HG03439 (cell line): ENCODE data around the gene REEP5.
"Not testable (repeated sequence)": the region's sequence is repeated elsewhere in the genome, so short reads cannot be mapped to it uniquely, and the experiment has no call there.

ENCODE experiments used
- ATAC-seq: cut with Tn5 transposase; IDR thresholded peaks from one replicate; pipeline ENCODE4 v1.9.1; 2021; ENCODE audit warnings: mild to moderate bottlenecking, moderate library complexity; ENCODE audit not compliant: unreplicated experiment

Gene REEP5

GRCh38 chr5:112892776-112893175 lies 29.3 kb downstream of the REEP5 start:
- no peak for ATAC-seq

GRCh38 chr5:112892066-112892465 lies 30.0 kb downstream of the REEP5 start:
- ATAC-seq: not testable (repeated sequence)

GRCh38 chr5:112886975-112887374 lies 35.1 kb downstream of the REEP5 start:
- ATAC-seq: no peak

DNA sequence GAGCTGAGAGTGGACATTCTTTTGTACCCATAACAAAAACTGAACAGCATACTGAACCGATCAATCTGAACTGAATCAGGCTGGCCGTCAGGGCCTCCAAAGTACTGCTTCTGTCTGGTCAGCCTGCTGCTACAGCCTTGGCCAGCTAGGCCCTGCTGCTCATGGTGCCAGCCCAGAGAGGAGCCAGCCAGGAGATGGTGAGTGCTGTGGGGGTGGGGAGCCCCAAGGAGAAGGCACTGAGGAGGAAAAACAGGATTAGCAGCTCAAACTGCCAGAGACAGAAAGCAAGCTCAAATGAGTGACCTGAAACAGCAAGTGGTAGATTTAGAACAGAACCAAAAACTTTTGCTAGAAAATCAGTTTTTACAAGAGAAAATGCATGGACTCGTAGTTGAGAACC lies 37.0 kb downstream of the REEP5 start:
- no peak for ATAC-seq

DNA sequence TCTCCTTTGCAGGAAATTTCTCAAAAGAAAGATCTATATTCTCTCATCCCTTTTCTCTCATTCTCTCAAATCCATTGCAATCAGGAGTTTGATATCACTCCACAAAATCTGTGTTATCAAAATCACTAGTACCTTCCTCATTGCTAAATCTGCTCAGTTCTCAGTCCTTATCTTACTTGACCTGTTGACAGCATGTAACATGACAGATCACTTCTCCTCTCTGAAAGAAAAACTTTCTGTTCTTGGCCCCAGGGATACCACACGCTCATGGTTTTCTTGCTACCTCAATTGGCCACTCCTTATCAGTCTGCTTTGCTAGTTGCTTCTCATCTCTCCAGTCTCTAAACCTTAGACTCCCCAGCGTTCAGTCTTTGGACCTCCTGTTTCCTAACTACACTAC lies 38.8 kb downstream of the REEP5 start:
- no peak for ATAC-seq

- ATAC-seq: no peak
Measured at GRCh38 chr5:112880219-112880964, 41.6 kb downstream of the REEP5 start.

GRCh38 chr5:112878760-112879159 lies 43.3 kb downstream of the REEP5 start:
- no peak for ATAC-seq

DNA sequence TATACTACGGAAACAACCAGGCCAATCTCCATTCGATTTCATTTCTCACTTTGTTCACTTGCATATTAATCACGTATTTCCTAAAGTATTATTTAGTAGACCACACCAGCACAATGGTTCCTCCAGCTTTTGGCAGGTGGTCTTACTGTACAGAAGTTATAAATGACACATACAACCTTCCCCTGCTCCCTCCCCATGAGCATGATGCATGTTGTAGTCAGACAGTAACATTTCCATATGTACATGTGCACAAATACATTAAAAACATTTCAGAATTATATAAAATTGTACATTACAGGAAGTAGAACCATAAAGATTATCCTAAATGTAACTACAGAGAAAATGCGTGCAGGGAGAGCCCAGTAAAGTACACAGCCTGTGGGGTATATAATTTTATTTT lies 43.9 kb downstream of the REEP5 start:
- ATAC-seq: no peak

DNA sequence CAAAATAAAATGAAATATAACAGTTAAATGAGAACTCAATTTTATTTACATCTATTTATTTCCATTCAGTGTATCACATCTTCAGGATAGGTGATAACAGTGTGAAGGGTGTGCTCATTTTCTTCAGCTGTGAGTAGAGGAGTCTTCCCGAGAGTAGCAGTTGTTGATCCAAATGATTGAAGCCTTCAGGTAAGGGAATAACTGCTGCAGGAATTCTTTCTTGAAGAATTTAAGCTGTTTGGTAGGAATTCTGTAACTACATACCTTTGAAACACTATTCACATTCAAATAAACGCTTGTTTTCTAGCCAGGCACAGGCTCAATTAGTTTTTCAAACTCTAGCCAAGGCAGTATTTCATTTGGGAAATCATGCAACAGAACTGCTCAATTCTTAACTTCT lies 45.7 kb downstream of the REEP5 start:
- ATAC-seq: no peak

DNA sequence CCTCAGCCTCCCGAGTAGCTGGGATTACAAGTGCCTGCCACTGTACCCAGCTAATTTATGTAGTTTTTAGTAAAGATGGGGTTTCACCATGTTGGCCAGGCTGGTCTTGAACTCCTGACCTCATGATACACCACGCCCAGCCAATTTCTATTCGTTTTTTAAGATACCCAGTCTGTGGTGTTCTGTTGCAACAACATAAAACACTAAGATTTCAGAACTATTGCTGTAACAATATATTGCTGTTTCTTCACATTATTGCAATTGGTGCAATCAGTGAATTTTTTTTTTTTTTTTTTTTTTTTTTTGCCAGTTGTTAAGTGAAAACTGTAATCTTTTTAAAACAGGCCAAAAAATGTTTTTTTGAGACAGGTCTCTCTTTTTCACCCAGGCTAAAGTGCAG lies 51.1 kb downstream of the REEP5 start:
- no peak for ATAC-seq

- peak; percentile 65 for ATAC-seq
Measured at GRCh38 chr5:112869948-112870347, 52.1 kb downstream of the REEP5 start.

DNA sequence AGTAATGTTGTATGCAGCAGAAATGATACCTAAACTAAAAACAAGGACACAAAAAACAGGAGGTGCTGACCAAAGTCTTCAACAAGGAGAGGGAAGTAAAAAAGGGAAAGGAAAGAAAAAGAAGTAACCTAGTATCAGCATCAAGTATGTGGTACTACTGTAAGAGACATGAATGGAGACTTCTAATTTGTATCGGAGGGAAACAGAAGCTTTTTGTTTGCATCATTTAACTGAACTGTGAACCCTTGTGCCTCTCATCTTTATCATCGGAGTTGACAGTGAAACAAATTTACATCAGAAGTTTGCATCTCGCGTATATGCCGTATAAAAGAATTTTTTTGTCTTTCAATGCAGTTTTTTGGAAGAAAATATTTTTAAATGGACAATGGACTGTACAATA lies 54.6 kb downstream of the REEP5 start:
- no peak for ATAC-seq

DNA sequence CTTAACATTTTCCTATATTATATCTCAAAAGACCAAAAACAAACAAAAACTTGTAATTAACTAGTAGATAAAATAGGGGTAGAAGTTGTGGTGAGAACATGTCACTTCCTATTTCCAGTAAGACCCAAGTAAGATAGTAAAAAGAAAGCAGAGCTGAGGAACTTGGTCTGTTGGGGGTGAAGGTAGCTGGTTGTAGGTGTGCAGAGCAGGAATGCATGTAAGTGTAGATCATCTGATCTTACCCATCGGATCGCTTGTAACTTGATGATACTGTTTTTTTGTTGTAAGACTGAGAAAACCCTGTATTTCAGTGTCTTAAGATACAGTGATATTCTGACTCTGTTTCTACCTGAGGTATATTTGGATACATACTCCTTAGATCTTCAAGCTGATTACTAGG lies 55.3 kb downstream of the REEP5 start:
- ATAC-seq: no peak

- ATAC-seq: no peak
Measured at GRCh38 chr5:112865128-112865527, 56.9 kb downstream of the REEP5 start.

GRCh38 chr5:112863549-112863948 lies 58.5 kb downstream of the REEP5 start:
- no peak for ATAC-seq

DNA sequence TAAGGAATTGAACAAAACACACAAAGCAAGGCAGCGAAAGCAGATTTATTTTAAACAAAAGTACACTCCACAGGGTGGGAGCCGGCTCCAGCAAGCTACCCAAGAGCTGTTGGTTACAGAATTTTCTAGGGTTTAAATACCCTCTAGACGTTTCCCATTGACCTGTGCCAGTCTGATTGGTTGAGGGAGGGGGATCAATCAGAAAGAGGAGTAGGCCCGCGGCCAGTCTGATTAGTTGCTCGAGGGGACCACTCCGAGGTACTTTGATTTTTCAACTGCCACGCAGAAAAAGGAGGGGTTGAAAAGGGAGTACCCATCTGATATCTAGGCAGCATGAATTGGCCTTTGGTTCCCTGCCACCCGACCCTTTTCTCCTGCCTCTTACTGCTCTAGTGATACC lies 59.9 kb downstream of the REEP5 start:
- ATAC-seq: no peak

DNA sequence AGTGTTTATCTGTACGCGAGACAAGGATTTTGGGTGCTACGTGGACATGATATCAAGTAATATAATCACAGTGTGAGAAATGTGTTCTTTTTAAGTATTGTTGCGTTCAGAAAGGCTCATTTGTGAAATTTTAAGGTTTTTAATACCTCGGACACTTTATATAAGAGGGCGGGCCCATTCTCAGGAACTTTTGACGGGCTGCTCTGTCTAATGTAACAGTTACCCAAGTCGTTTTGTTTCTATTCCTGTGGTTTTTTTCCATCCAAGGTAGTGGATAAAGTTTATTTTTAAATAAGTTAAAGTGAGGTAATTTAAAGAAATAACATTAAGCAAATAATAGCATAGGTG lies 60.4 kb downstream of the REEP5 start:
- no peak for ATAC-seq

- ATAC-seq: peak; percentile 97
Measured at GRCh38 chr5:112860929-112861637, 60.9 kb downstream of the REEP5 start, which contains the start of gene SRP19. SRP19 (plus strand) TSS chr5:112861287; CDS start chr5:112861377, 90 bp downstream.

GRCh38 chr5:112860571-112860928 lies 61.5 kb downstream of the REEP5 start:
- not testable (repeated sequence) for ATAC-seq

GRCh38 chr5:112857866-112858265 lies 64.2 kb downstream of the REEP5 start:
- ATAC-seq: no peak

DNA sequence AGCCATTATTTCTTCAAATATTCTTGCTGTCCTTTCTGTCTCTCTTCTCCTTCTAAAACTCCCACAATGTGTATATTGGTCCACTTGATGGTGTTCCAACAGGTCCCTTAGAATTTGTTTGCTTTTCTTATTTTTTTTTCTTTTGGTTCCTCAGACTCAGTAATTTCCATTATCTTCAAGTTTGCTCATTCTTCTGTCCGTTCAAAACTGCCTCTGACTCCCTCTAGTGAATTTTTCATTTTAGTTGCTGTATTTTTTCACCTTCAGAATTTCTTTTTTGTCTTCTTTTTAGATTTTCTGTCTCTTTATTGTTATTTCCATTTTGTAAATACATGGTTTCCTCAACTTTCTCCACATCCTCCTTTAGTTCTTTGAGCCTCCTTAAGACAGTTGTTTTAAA lies 67.4 kb downstream of the REEP5 start:
- no peak for ATAC-seq

GRCh38 chr5:112849912-112850311 lies 72.1 kb downstream of the REEP5 start:
- ATAC-seq: no peak
